H1 (cell line): ENCODE results near the gene OXSM. TPM values are rescaled to one million over a fixed set of nuclear protein-coding genes. Genes with fewer than 3 reads are reported as not detected.

Source experiments
- CTCF ChIA-PET: fragments of 300-600 bp; sonication (Branson Sonifier 250); formaldehyde crosslinking; loops from one replicate; lab custom pipeline; 2021; ENCODE audit not compliant: partially characterized antibody; lab: Charles Lee
- POLR2A ChIA-PET: fragments of 300-600 bp; sonication (Branson Sonifier 250); formaldehyde crosslinking; loops from one replicate; lab custom pipeline; 2021; ENCODE audit warnings: inconsistent platforms; ENCODE audit not compliant: partially characterized antibody; lab: Charles Lee
- DNase-seq, 2 experiments: peaks; one replicate each; pipeline versions ENCODE4 v3.0.0 to v3.0.0-alpha.2; 2010 to 2022; ENCODE audit warnings: low spot score in 2 of 2, low read depth in 1 of 2, mixed read lengths in 1 of 2
- FAIRE-seq: peaks from 2 replicates; lab custom pipeline; 2011; peaks lifted over from hg19 to GRCh38; lab: Jason Lieb, UNC
- H2AFZ ChIP-seq: 2 replicates; pipeline ENCODE4 v1.8.1; 2012; ENCODE audit warnings: low read length, inconsistent platforms
- H2AK5ac ChIP-seq: 2 replicates; pipeline ENCODE4 v1.6.1; 2013; ENCODE audit warnings: low read depth, low read length
- H2BK120ac ChIP-seq: replicated peaks from 2 replicates; pipeline ENCODE3; 2013; ENCODE audit warnings: low read depth, low read length, inconsistent platforms
- H2BK12ac ChIP-seq: 2 replicates; pipeline ENCODE4 v1.6.1; 2013; ENCODE audit warnings: low read depth, low read length
- H2BK15ac ChIP-seq: 2 replicates; pipeline ENCODE4 v1.6.1; 2013; ENCODE audit warnings: low read length
- H2BK20ac ChIP-seq: 2 replicates; pipeline ENCODE4 v1.6.1; 2013; ENCODE audit warnings: low read length
- H2BK5ac ChIP-seq: 2 replicates; pipeline ENCODE4 v1.6.1; 2013; ENCODE audit warnings: low read depth, low read length
- H3K14ac ChIP-seq: 2 replicates; pipeline ENCODE4 v1.6.1; 2013; ENCODE audit warnings: inconsistent platforms; ENCODE audit not compliant: insufficient read length
- H3K18ac ChIP-seq: 2 replicates; pipeline ENCODE4 v1.6.1; 2013; ENCODE audit warnings: low read length; ENCODE audit errors: extremely low read depth
- H3K23ac ChIP-seq: 2 replicates; pipeline ENCODE4 v1.6.1; 2013; ENCODE audit warnings: inconsistent platforms; ENCODE audit not compliant: insufficient read length
- H3K23me2 ChIP-seq: 2 replicates; pipeline ENCODE4 v1.6.1; 2013; ENCODE audit warnings: low read depth, low read length
- H3K27ac ChIP-seq: 2 replicates; pipeline ENCODE4 v1.6.1; 2011; ENCODE audit warnings: low read depth, low read length, inconsistent platforms
- H3K27me3 ChIP-seq, 4 experiments: replicated peaks in 1 of 4; 1 replicate in 1 of 4; 2 replicates in 3 of 4; pipeline versions ENCODE4 v1.6.1 to v1.8.1; 2011 to 2013; ENCODE audit warnings: low read length in 3 of 4, mild to moderate bottlenecking in 3 of 4, inconsistent platforms in 2 of 4, mixed read lengths in 2 of 4, moderate library complexity in 1 of 4; ENCODE audit not compliant: control insufficient read depth in 3 of 4, insufficient read depth in 3 of 4; ENCODE audit errors: extremely low read depth in 1 of 4
- H3K36me3 ChIP-seq, 4 experiments: 2 replicates each; pipeline versions ENCODE4 v1.6.1 to v1.8.1; 2011 to 2013; ENCODE audit warnings: mild to moderate bottlenecking in 4 of 4, low read length in 3 of 4, moderate library complexity in 2 of 4, control low read depth in 1 of 4, inconsistent platforms in 1 of 4; ENCODE audit not compliant: insufficient read depth in 4 of 4, control insufficient read depth in 2 of 4
- H3K4ac ChIP-seq: replicated peaks from 2 replicates; pipeline ENCODE3; 2013; ENCODE audit warnings: low read length, low read depth, mixed read lengths, inconsistent platforms; ENCODE audit not compliant: insufficient read length
- H3K4me1 ChIP-seq, 4 experiments: replicated peaks in 1 of 4; 1 replicate in 1 of 4; 2 replicates in 3 of 4; pipeline versions ENCODE4 v1.6.1 to v1.8.1; 2011 to 2013; ENCODE audit warnings: low read length in 3 of 4, inconsistent platforms in 2 of 4, mixed read lengths in 1 of 4; ENCODE audit not compliant: insufficient read depth in 4 of 4, control insufficient read depth in 3 of 4
- H3K4me2 ChIP-seq, 2 experiments: 2 replicates each; pipeline versions ENCODE4 v1.6.1 to v1.8.1; 2011 to 2013; ENCODE audit warnings: low read depth in 2 of 2, low read length in 2 of 2, control low read depth in 1 of 2, inconsistent platforms in 1 of 2, mild to moderate bottlenecking in 1 of 2; ENCODE audit not compliant: insufficient read depth in 1 of 2
- H3K4me3 ChIP-seq, 4 experiments: fragments of 200-600, 300-600 bp in 1 of 4; sonication (generic), shearing (Covaris generic), sonication (Bioruptor Twin) in 1 of 4; 2 replicates each; pipeline versions ENCODE4 v1.5.1 to v1.8.1; 2011 to 2016; ENCODE audit warnings: low read length in 4 of 4, low read depth in 3 of 4, control low read depth in 2 of 4, inconsistent platforms in 2 of 4, mild to moderate bottlenecking in 2 of 4, mixed read lengths in 1 of 4, moderate library complexity in 1 of 4; ENCODE audit not compliant: insufficient read depth in 2 of 4; ENCODE audit errors: extremely low read depth in 1 of 4
- H3K56ac ChIP-seq: replicated peaks from 2 replicates; pipeline ENCODE3; 2013; ENCODE audit warnings: low read depth, mild to moderate bottlenecking, mixed read lengths, low read length, inconsistent platforms; ENCODE audit not compliant: insufficient read length
- H3K79me1 ChIP-seq: 2 replicates; pipeline ENCODE4 v1.6.1; 2013; ENCODE audit warnings: low read depth, low read length, control low read depth
- H3K79me2 ChIP-seq, 2 experiments: 2 replicates each; pipeline versions ENCODE4 v1.6.1 to v1.8.1; 2012 to 2013; ENCODE audit warnings: low read length in 2 of 2, mild to moderate bottlenecking in 2 of 2, inconsistent platforms in 1 of 2; ENCODE audit not compliant: insufficient read depth in 2 of 2, control insufficient read depth in 1 of 2
- H3K9ac ChIP-seq, 4 experiments: replicated peaks in 1 of 4; 1 replicate in 1 of 4; 2 replicates in 3 of 4; pipeline versions ENCODE4 v1.6.1 to v1.8.1; 2011 to 2013; ENCODE audit warnings: low read depth in 3 of 4, low read length in 3 of 4, control low read depth in 2 of 4, mild to moderate bottlenecking in 2 of 4, moderate library complexity in 2 of 4, inconsistent platforms in 1 of 4; ENCODE audit errors: extremely low read depth in 1 of 4
- H3K9me3 ChIP-seq, 2 experiments: 2 replicates each; pipeline versions ENCODE4 v1.6.1 to v1.8.1; 2012 to 2013; ENCODE audit warnings: mild to moderate bottlenecking in 2 of 2, moderate library complexity in 2 of 2, control low read depth in 1 of 2, inconsistent platforms in 1 of 2, low read depth in 1 of 2, low read length in 1 of 2, mixed read lengths in 1 of 2; ENCODE audit not compliant: insufficient read depth in 2 of 2
- H4K20me1 ChIP-seq, 2 experiments: replicated peaks in 1 of 2; 2 replicates each; pipeline versions ENCODE3 to v1.8.1; 2011 to 2013; ENCODE audit warnings: inconsistent platforms in 2 of 2, low read length in 2 of 2, mild to moderate bottlenecking in 1 of 2; ENCODE audit not compliant: insufficient read depth in 2 of 2, control insufficient read depth in 1 of 2
- H4K5ac ChIP-seq: 2 replicates; pipeline ENCODE4 v1.6.1; 2013; ENCODE audit warnings: low read length, low read depth, mixed read lengths, inconsistent platforms; ENCODE audit not compliant: insufficient read length
- H4K8ac ChIP-seq: 2 replicates; pipeline ENCODE4 v1.8.0; 2013; ENCODE audit warnings: mild to moderate bottlenecking, moderate library complexity, low read length, inconsistent platforms; ENCODE audit not compliant: insufficient read depth; ENCODE audit errors: extremely low read depth
- H4K91ac ChIP-seq: replicated peaks from 2 replicates; pipeline ENCODE3; 2013; ENCODE audit warnings: low read length, mixed read lengths, inconsistent platforms; ENCODE audit not compliant: insufficient read length
- BCL11A ChIP-seq, 2 experiments: IDR thresholded peaks; one replicate each; pipeline ENCODE4 v1.6.1; 2011; ENCODE audit warnings: low read depth in 2 of 2, low read length in 2 of 2, mild to moderate bottlenecking in 2 of 2
- EZH2 ChIP-seq: fragments of 200-600 bp; sonication (generic); IDR thresholded peaks from 2 replicates; pipeline ENCODE4 v1.7.1; 2012; ENCODE audit warnings: low read depth, mild to moderate bottlenecking, moderate library complexity, low read length, inconsistent platforms; ENCODE audit not compliant: severe bottlenecking
- POLR2AphosphoS5 ChIP-seq: IDR thresholded peaks from 2 replicates; pipeline ENCODE4 v1.6.1; 2011; ENCODE audit warnings: low read depth, low read length
- POU5F1 ChIP-seq: IDR thresholded peaks from 2 replicates; pipeline ENCODE4 v1.6.1; 2011; ENCODE audit warnings: low read depth, mild to moderate bottlenecking, low read length, moderate library complexity
- TAF7 ChIP-seq: optimal IDR thresholded peaks from 2 replicates; pipeline ENCODE3; 2011; ENCODE audit warnings: low read depth, mild to moderate bottlenecking, inconsistent platforms, low read length, moderate library complexity, borderline replicate concordance
- WGBS, 2 experiments: shearing (Covaris generic) in 1 of 2; methylation state at CpG; one replicate each; pipeline versions ENCODE4 v1.1.6 to v1.1.7; 2013 to 2015; ENCODE audit warnings: low lambda C conversion rate in 2 of 2, mixed read lengths in 2 of 2, inconsistent platforms in 1 of 2, low coverage in 1 of 2, missing lambda C conversion rate in 1 of 2; ENCODE audit not compliant: insufficient replicate concordance in 2 of 2, insufficient coverage in 1 of 2, insufficient read length in 1 of 2; ENCODE audit errors: extremely low coverage in 1 of 2, missing lambda C conversion rate in 1 of 2; 5-methylcytosine and 5-hydroxymethylcytosine counted together
- polyA plus RNA-seq, 7 experiments: library from polyadenylated mRNA; depleted of rRNA in 3 of 7; stranded (reverse) in 5 of 7; unstranded in 2 of 7; fragments of >200 nt in 5 of 7; fragments of 200-250 nt in 2 of 7; gene quantifications; 1 replicate in 5 of 7; 2 replicates in 1 of 7; 4 replicates in 1 of 7; pipeline versions ENCODE4 v1.2.1 to v1.2.3, GENCODE V29; 2011 to 2013; ENCODE audit warnings: missing spikeins in 2 of 7, mixed read lengths in 2 of 7
- total RNA-seq: library from RNA; stranded (reverse); fragmentation: NEBNext Ultra II Directional; extraction: Animal tissue kit (Norgen Biotek cat#: 25700); gene quantifications from 2 replicates; pipeline ENCODE4 v1.2.1, GENCODE V29; 2021
- TF ChIP-seq, protein P1 (sequence below): IDR thresholded peaks from 2 replicates; pipeline ENCODE4 v1.6.1; 2012; ENCODE audit warnings: inconsistent platforms
- TF ChIP-seq, protein P2 (sequence below): IDR thresholded peaks from 2 replicates; pipeline ENCODE4 v1.6.1; 2011; ENCODE audit warnings: low read length, improper control_type of control experiment

Gene OXSM
- total and polyA plus RNA-seq, 2 of the 8 experiments (the other 6 are each of a cell fraction or from before 2014, with no cell fraction given) = 1.3 to 2.2 TPM

DNA sequence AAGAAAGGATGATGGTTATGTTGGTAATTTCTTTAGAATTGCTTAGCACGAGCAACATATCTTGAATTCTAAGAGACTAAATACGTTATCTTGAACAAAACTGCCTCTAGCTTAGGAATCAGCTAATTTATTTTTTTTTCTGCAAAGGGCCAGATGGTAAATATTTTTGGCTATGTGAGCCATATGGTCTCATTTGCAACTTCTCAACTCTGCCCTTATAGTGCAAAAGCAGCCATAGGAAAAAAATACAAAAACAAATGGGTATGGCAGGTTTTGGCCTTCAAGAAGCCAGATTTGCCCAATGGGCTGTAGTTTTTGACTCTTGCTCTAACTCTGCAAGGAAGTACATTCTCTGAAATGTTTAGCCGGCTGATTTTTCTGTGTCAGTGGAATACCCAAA lies 11.9 kb downstream of the OXSM start:
- ChIA-PET POLR2A (no interaction called here), CTCF (interaction anchor here (1.5 kb wide), 1 partner anchor 56 kb away, joined by 5 read pairs; no protein-coding TSS in a partner anchor)
- WGBS, 2 experiments = 92% methylated on average over 3 of the region's 3 CpGs; no CpG with 5 or more reads in 1 of the 2 experiments
- no peak overlapping the region for H3K9ac ChIP-seq
- no peaks in the 10 kb centered on the region for H3K79me1 ChIP-seq
- no peak overlapping the region for H2BK20ac ChIP-seq
- H3K18ac ChIP-seq = no peak overlapping the region
- H3K14ac ChIP-seq = no peak overlapping the region
- no peak for TF ChIP-seq POU5F1
- TF ChIP-seq, protein P1, sequence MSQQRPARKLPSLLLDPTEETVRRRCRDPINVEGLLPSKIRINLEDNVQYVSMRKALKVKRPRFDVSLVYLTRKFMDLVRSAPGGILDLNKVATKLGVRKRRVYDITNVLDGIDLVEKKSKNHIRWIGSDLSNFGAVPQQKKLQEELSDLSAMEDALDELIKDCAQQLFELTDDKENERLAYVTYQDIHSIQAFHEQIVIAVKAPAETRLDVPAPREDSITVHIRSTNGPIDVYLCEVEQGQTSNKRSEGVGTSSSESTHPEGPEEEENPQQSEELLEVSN = no peak
- TF ChIP-seq TAF7 = no peak
- no peak for TF ChIP-seq EZH2
- TF ChIP-seq, protein P2, sequence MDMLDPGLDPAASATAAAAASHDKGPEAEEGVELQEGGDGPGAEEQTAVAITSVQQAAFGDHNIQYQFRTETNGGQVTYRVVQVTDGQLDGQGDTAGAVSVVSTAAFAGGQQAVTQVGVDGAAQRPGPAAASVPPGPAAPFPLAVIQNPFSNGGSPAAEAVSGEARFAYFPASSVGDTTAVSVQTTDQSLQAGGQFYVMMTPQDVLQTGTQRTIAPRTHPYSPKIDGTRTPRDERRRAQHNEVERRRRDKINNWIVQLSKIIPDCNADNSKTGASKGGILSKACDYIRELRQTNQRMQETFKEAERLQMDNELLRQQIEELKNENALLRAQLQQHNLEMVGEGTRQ = no peak
- TF ChIP-seq BCL11A (IDR thresholded peaks at IDR 0.05; ENCODE audit: low read depth in 2 of 2, low read length in 2 of 2) = no peak
- TF ChIP-seq POLR2AphosphoS5 = no peak
- FAIRE-seq (no peak), DNase-seq (no peak)
- no peak overlapping the region for H4K5ac ChIP-seq
- no peak overlapping the region for H4K91ac ChIP-seq
- no peaks in the 10 kb centered on the region for H3K27me3 ChIP-seq
- H4K8ac ChIP-seq = no peak overlapping the region
- no peaks in the 10 kb centered on the region for H3K23me2 ChIP-seq
- H3K27ac ChIP-seq = no peak overlapping the region
- no peak overlapping the region for H2BK5ac ChIP-seq
- H3K4me2 ChIP-seq = no peak overlapping the region
- H3K56ac ChIP-seq = no peak overlapping the region
- H4K20me1 ChIP-seq = no peaks in the 10 kb centered on the region
- no peak overlapping the region for H2BK12ac ChIP-seq
- H3K4ac ChIP-seq = no peak overlapping the region
- no peak overlapping the region for H2AK5ac ChIP-seq
- no peak overlapping the region for H2BK120ac ChIP-seq
- H3K4me1 ChIP-seq = no peaks in the 10 kb centered on the region
- H3K79me2 ChIP-seq = no peaks in the 10 kb centered on the region
- no peaks in the 10 kb centered on the region for H3K36me3 ChIP-seq
- H3K9me3 ChIP-seq = no peaks in the 10 kb centered on the region
- no peak overlapping the region for H3K4me3 ChIP-seq
- no peak overlapping the region for H2AFZ ChIP-seq
- no peak overlapping the region for H2BK15ac ChIP-seq
- H3K23ac ChIP-seq = no peak overlapping the region
